ENCODE results near the gene CFTR. TPM values are rescaled to one million over a fixed set of nuclear protein-coding genes. Genes with fewer than 3 reads are reported as not detected.
A peak's percentile ranks its signal among the peaks of the same experiment; 100 is the strongest.

CFTR gene
- total RNA-seq, 1 experiment from 2014 or later, result 39.9 TPM

DNA sequence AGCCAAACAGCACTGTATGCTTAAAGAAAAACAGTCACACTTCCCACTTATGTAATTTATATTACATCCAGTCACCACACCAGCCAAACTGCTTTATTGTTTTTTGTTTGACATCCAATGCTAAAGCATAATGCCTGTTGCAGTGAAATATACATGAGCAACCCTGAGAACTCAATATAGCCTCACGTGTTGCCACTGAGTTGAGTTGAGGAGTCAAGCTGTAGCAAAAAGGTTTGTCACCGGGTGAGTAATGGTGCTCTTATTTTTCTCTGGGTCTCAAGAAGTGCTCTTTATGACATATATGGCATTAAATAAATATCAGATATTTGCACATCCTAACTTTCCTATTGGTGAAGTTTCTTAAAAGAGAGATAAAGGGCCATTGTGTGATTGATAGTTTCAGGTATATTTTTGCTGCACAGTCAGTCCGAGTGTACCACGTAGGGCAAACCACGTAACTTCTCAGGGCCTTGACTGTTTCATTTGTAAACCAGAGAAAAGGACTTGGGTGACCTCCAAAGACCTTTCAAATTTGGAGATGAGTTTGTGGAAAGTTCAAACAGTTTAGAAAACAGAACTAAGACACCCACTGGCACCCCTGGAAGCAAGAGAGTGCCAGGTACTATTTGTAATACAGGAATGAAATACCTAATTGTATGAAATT lies 168.5 kb downstream of the CFTR start:
- no peak for DNase-seq (ENCODE audit: low spot score)

DNA sequence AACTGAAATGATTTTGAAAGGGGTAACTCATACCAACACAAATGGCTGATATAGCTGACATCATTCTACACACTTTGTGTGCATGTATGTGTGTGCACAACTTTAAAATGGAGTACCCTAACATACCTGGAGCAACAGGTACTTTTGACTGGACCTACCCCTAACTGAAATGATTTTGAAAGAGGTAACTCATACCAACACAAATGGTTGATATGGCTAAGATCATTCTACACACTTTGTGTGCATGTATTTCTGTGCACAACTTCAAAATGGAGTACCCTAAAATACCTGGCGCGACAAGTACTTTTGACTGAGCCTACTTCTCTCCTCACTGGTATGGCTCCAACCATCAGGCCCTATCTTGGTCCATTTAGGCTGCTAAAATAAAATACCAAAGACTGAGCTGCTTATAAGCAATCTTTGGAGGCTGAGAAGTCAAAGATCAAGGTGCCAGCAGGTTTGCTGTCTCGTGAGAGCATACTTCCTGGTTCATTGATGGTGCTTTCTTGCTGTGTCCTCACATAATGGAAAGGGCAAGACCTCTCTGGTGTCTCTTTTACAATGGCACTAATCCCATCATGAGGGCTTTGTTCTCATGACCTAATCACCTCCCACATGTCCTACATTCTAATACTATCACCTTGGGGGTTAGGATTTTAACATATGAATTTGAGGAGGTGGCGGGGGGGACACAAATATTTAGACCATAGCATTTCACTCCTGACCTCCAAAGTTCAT lies 173.3 kb downstream of the CFTR start:
- no peak for DNase-seq (ENCODE audit: low spot score)

DNA sequence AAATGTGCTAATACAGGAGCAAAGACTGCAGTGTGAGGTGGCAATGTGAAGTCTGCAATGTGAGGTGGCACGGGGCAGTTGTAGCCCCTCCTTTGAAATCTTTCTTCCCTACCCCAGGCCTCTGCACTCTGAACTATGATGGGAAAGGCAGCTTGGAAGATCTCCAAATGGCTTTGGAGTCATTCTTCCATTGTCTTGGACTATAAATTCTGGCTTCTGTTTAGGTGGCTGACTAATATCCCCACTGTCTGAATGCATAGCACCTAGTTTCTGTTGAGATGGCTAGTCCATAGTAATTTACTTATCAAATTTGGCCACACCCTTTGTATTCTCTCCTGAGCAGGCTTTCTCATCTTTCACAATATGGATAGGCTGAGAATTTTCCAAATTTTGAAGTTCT lies 175.0 kb downstream of the CFTR start:
- no peak for DNase-seq (ENCODE audit: low spot score)

DNA sequence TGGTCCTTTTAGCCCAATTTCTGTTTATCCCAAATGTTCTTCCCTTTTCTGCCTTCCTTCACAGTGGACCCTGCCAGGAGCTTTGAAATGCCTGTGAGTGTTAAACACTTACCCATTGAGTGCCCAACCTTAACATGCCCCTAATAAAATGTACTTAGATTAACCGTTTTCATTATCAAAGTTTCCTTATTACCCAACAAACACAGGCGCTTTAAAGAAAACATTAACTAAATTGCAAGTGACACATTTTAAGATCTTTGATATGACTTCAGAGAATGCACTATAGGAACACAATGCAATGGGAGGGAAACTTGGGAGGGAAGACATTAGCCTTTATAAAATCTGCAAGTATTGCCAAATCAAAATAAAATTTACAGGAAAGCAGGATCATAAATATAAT lies 177.0 kb downstream of the CFTR start:
- peak; percentile 43 for DNase-seq (ENCODE audit: low spot score)

DNA sequence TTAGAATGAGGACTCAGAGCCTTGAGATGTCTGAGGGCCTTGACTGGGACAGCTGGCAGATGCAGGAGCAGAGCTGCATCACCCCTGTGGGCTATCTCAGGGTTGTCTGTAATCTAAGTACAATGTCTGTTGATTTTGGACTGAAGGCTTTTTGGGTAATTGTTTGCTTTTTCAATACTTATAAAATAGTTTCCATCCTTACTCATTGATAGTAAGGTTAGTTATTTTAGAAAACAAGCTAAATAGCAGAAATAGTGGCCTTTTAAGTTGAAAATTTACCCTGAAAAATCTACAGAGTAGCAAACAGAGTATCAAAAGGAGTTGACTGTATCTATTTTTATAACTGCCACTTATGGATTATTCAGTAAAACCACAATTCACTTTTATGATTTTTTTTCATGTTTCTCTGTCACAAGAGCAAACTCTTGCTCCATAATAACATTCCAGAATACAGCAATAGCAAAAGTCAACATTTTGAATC lies 179.7 kb downstream of the CFTR start:
- no peak for DNase-seq (ENCODE audit: low spot score)

DNA sequence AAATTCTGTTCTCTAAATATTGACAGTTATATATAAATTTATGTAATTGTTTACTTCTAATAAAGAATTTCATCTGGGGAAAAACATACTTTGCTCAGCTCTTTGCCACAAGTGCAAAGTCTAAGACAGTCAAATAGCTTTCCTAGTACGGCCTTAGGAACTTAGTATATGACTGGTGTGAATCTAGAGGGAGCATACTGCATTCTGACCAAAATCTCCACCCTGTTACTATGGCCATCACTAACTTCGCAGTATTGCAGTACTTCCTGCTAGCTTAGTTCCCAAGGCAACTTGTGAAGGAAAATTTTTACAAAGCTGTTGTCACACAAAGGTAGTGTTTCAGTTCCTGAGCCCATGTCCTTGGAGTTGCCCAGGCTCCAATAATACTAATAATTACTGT lies 181.5 kb downstream of the CFTR start:
- peak; percentile 38 for DNase-seq (ENCODE audit: low spot score)

DNA sequence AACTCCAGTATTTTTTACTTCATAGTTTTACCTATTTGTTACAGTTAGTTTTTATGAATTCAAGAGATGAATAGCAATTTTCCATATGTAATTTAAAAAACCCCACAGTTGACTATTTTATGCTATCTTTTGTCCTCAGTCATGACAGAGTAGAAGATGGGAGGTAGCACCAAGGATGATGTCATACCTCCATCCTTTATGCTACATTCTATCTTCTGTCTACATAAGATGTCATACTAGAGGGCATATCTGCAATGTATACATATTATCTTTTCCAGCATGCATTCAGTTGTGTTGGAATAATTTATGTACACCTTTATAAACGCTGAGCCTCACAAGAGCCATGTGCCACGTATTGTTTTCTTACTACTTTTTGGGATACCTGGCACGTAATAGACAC lies 184.2 kb downstream of the CFTR start:
- no peak for DNase-seq (ENCODE audit: low spot score)

DNA sequence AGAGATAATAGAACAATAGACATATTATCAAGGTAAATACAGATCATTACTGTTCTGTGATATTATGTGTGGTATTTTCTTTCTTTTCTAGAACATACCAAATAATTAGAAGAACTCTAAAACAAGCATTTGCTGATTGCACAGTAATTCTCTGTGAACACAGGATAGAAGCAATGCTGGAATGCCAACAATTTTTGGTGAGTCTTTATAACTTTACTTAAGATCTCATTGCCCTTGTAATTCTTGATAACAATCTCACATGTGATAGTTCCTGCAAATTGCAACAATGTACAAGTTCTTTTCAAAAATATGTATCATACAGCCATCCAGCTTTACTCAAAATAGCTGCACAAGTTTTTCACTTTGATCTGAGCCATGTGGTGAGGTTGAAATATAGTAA lies 185.5 kb downstream of the CFTR start:
- no peak for DNase-seq (ENCODE audit: low spot score)

DNA sequence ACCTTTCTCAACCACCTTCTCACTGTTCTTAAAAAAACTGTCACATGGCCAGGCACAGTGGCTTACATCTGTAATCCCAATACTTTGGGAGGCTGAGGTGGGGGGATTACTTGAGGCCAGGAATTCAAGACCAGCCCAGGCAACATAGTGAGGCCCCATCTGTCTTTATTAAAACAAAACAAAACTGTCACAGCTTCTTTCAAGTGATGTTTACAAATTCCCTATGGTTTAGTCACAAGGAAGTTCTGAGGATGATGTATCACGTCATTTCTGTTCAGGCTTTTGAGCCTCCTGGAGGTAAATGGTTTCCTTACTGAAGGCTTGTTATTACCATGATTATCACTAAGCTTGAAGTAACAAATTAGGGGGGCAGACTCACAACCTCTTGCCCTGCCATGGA lies 186.2 kb downstream of the CFTR start:
- DNase-seq (ENCODE audit: low spot score), result peak; percentile 67

DNA sequence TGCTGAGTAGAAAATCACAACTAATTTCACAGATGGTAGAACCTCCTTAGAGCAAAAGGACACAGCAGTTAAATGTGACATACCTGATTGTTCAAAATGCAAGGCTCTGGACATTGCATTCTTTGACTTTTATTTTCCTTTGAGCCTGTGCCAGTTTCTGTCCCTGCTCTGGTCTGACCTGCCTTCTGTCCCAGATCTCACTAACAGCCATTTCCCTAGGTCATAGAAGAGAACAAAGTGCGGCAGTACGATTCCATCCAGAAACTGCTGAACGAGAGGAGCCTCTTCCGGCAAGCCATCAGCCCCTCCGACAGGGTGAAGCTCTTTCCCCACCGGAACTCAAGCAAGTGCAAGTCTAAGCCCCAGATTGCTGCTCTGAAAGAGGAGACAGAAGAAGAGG lies 186.9 kb downstream of the CFTR start:
- no peak for DNase-seq (ENCODE audit: low spot score)

DNA sequence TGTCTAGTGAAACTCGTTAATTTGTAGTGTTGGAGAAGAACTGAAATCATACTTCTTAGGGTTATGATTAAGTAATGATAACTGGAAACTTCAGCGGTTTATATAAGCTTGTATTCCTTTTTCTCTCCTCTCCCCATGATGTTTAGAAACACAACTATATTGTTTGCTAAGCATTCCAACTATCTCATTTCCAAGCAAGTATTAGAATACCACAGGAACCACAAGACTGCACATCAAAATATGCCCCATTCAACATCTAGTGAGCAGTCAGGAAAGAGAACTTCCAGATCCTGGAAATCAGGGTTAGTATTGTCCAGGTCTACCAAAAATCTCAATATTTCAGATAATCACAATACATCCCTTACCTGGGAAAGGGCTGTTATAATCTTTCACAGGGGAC lies 187.6 kb downstream of the CFTR start:
- DNase-seq (ENCODE audit: low spot score), result no peak

DNA sequence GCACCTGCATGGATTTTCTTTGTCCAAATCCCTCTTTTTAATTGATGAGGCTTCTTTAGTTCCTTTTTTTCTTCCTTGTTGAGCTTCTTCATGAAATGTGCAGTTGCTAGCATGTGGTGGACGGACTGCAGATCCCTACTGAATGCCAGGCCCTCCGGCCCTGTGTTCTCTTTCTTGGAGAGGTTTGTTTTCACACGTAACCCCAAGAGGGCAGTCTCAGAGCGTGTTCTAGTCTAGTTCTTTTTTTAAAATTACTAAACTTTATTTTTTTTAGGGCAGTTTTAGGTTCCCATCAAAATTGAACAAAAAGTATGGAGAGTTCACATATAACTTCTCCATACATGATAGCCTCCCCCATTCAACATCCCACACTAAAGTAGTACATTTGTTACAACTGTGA lies 190.0 kb downstream of the CFTR start:
- DNase-seq (ENCODE audit: low spot score), result no peak

DNA sequence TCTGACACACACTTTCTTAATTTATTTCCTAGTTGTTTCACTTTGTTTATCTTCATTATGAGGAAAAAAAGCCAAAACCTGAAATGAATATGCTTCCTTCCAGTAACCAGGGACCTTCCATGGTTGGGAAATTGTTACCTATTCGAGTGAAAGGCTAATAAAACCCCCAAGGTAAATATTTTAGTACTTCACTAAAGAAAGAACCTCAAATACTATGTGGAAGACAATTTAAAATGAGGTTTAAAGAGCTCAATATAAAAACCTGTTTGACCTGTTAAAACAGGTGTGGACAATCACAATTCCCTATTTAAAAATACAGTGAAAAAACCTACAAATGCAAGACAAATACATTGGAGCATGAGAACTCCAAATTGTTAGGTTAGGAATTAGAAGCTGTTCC lies 192.6 kb downstream of the CFTR start:
- DNase-seq (ENCODE audit: low spot score), result no peak

DNA sequence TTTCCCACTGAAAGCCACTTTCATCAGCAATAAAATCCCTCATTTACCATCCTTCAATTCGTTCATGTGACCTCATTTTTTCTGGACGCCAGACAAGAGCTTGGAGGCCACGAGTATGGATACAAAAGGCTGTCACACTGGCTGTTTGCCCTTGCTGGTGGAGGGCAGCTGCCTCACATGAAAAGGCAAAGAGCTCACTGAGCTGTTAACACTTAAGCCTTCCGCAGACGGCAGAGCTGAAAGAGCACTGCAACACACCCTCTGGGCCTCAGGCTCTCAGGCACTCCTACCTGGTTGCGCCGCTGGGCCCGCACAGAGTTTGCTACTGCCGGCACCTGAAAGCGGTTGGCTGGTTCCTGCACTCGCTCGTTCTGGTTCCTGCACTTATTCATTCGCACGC lies 193.5 kb downstream of the CFTR start:
- peak; percentile 86 for DNase-seq (ENCODE audit: low spot score)

DNA sequence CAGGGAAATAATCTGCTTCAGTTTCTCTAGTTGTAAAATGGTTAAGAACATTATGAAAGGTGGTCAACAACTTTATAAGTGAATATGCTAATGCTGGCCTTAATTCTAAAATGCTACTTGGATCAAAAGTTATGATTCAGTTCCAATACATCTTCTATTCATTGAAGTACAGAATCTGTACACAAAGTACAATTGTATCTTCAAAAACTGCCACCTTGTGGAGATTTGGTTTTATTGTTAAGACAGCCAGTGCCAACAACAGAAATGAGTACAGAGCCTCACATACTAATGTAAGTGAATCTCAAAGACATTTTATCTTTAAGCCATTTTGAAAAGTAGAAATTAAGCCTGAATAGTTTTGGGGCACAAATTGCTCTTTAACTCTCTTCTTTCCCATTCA lies 194.0 kb downstream of the CFTR start:
- peak; percentile 91 for DNase-seq (ENCODE audit: low spot score)

DNA sequence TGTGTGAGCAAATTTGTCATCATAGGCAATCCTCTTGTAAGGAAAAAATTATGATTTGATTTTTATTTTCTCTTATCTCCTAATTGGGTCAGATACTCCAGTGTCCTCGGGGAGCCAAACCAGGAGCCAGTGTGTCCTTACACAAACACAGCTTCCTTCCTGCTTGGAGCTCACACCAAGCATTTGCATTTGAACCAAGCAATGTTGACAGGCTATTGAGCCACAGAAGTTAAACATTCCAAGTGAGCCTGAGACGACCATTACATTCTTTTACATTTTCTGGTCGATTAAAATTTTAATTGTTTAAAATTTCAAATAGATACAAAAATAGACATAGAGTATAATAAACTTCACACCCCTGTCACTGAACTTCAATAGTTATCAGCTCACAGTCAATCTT lies 194.8 kb downstream of the CFTR start:
- no peak for DNase-seq (ENCODE audit: low spot score)

DNA sequence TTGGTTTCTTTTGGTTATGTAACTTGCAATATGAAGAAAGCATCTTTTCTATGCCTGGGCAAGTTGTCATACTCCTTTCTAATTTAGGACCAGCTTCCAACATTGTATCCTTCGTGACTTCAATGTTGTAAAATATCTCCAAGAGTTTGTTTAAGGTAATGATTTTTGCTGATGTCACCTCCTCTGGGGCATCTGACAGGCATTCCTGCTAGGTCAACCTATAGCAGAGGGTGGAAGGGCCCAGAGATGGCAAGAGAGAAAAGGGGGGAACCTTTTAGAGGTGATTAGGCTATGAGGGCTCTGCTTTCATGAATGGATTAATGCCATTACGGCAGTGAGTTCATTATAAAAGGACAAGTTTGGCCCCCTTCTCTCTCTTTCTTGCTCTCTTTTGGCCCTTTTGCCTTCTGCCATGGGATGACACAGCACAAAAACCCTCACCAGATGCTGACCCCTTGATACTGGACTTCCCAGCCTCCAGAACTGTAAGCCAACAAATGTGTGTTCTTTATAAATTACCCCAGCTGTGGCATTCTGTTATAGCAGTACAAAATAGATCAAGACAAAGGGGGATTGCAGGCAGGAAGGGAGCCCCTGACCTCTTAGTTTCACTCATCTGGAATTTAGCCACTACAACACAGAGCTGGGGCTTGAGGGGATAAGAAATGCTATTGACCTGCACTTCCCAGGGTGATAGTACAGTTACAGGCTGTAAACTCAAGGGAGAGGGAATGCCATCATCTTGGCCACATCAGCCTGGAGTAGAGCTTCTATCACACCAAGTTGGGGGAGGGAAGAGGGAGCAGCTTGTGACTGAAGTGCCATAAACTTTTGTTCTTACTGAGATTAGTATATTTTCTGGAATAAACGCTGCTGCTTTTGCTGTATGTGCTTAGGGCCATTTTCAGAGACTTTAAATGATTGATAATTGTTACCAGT lies 195.9 kb downstream of the CFTR start:
- DNase-seq (ENCODE audit: low spot score), result no peak

DNA sequence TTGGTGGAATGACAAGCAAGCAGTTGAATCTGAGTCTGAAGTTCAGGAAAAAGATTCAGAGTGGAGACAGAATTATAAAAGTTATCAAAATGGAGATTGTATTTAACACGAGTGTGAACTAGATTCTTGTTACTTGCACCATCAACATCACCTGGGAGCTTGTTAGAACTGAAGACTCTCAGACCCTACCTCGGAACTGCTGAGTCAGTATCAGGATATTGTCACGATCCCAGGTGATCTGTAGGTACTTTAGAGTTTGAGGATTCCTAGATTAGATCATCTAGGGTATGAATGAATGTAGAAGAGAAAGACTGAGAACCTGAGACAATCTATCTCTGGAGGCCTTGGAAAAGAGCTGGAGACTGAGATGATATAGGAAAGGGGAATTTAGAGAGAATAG lies 199.3 kb downstream of the CFTR start:
- no peak for DNase-seq (ENCODE audit: low spot score)

DNA sequence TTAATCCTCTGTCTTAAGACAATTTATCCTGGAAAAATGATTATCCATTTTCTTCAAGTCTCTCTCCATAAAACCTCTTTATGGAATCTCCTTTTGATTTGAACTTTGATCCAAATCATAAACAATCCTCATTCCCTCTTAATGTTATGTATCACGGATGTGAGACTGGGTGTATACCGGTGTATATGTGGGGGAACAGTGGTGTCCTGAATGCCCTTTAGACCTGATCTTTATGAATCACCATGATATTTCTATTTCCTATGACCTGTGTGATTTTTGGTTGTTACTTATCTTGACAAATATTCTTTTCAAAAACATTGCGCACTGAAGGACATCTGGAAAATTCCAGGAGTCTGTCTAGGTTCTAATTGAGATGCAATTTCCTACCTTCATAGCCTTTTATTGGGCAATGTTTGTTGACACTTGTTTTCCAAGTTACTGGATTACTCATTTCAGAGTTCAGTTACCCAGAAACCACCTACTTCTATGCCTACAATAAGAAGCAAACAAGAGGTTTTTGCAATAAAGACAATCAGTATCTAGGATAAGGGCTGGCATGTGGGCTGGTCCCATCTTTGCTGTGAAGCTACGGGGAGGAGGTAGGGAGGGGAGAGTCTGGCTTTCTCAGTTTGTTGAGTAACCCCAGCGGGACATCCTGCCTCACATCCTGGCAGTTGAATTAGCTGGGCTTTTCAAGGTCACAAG lies 203.0 kb downstream of the CFTR start:
- DNase-seq (ENCODE audit: low spot score), result peak; percentile 80

DNA sequence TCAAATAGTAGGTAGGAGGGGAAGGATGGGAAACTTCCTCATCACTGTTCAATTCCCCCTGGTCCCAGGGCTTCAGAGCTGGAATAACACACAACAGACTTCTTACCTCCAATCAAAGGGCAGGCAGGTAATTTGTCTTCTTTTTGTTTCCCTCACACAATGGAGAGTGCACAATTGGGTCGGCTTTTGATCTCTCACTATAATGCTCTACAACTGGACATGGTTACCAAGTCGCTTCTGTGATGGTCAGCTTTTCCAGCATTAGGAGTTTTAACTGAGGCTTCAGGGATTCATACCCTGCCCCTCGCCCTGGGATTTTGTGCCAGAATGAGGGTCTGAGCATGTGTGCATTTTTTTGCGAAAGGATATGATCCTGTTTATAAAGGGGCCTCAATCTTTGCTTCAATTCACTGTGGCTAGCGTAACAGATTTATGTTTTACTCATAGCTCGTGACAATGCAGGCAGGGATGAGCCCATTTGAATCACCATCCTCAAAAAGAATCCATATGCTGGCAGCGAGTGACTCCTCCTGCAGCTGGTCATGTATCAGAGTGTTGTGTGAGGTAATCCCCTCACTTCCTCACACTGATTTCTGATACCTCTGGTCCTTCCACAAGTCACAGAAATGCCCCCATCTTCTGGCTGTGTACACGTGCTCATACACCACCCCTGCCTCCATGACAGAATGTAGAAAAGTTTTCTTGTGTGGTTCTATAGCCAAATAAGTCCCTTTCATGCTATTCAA lies 203.8 kb downstream of the CFTR start:
- no peak for DNase-seq (ENCODE audit: low spot score)

DNA sequence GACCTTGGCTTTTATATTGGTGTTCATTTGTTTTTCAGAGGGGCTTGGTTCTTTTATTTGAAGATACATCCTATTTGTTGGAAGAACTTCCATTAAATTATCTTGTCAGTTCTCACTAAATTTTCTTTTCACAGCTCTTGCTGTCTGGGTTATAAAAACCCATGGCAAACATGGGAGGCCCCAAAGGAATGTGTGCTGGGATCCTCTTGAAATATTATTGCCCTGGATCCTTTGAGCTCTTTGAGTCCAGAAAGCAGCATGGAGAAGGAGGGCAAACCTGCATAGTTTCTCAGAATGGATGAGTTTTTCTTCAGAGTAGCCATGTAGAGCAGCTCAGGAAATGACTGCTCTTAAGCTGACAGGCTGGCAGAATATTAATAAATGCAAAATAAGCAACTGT lies 206.0 kb downstream of the CFTR start:
- DNase-seq (ENCODE audit: low spot score), result no peak
